H1 (cell line): ENCODE results near the gene DCK.

Experiments used
- CREB1 ChIP-seq: IDR thresholded peaks from 2 replicates; pipeline ENCODE4 v1.6.1; 2012; ENCODE audit warnings: inconsistent platforms
- GTF2F1 ChIP-seq: IDR thresholded peaks from 2 replicates; pipeline ENCODE4 v1.6.1; 2012; ENCODE audit warnings: low read depth, low read length, improper control_type of control experiment, borderline replicate concordance
- KDM4A ChIP-seq: IDR thresholded peaks from one replicate; pipeline ENCODE4 v1.7.1; 2012; ENCODE audit warnings: low read depth, mild to moderate bottlenecking, moderate library complexity, low read length, inconsistent platforms; ENCODE audit not compliant: severe bottlenecking
- POLR2A ChIP-seq, 2 experiments: IDR thresholded peaks; 1 replicate in 1 of 2; 2 replicates in 1 of 2; pipeline ENCODE4 v1.6.1; 2011; ENCODE audit warnings: low read depth in 2 of 2, low read length in 2 of 2, mild to moderate bottlenecking in 2 of 2; ENCODE audit errors: control extremely low read depth in 1 of 2
- POLR2AphosphoS5 ChIP-seq: IDR thresholded peaks from 2 replicates; pipeline ENCODE4 v1.6.1; 2011; ENCODE audit warnings: low read depth, low read length
- SIRT6 ChIP-seq: IDR thresholded peaks from one replicate; pipeline ENCODE4 v1.7.1; 2012; ENCODE audit warnings: low read length, inconsistent platforms
- SIX5 ChIP-seq: IDR thresholded peaks from 2 replicates; pipeline ENCODE4 v1.6.1; 2011; ENCODE audit warnings: mild to moderate bottlenecking, low read depth, low read length
- SP1 ChIP-seq: IDR thresholded peaks from 2 replicates; pipeline ENCODE4 v1.6.1; 2011; ENCODE audit warnings: low read depth, low read length
- TAF7 ChIP-seq: optimal IDR thresholded peaks from 2 replicates; pipeline ENCODE3; 2011; ENCODE audit warnings: low read depth, mild to moderate bottlenecking, inconsistent platforms, low read length, moderate library complexity, borderline replicate concordance
- TEAD4 ChIP-seq: IDR thresholded peaks from 2 replicates; pipeline ENCODE4 v1.6.1; 2012; ENCODE audit warnings: low read depth, low read length, inconsistent platforms, mixed read lengths
- TF ChIP-seq, protein P1 (sequence below), 3 experiments: IDR thresholded peaks; 1 replicate in 2 of 3; 2 replicates in 1 of 3; pipeline versions ENCODE4 v1.5.1 to v1.6.1; 2011; ENCODE audit warnings: low read length in 3 of 3, mild to moderate bottlenecking in 3 of 3, inconsistent platforms in 2 of 3, low read depth in 1 of 3, moderate library complexity in 1 of 3; ENCODE audit not compliant: insufficient read depth in 1 of 3; ENCODE audit errors: control extremely low read depth in 1 of 3

DNA sequence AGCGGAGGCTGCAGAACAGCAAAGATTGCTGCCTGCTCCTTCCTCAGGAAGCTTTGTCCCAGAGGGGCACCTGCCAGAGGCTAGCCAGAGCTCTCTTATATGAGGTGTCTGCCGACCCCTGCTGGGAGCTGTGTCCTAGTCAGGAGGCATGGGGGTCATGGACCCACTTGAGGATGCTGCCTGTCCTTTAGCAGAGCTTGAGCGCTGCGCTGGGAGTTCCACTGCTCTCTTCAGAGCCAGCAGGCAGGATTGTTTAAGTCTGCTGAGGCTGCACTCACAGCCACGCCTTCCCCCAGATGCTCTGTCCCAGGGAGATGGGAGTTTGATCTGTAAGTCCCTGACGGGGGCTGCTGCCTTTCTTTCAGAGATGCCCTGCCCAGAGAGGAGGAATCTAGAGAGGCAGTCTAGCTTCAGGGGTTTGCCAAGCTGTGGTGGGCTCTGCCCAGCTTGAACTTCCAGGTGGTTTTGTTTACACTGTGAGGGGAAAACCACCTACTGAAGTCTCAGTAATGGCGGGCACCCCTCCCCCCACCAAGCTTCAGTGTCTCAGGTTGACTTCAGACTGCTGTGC, 10.9 kb downstream of the DCK start:
- TF ChIP-seq POLR2A (IDR thresholded peaks at IDR 0.05; ENCODE audit: control extremely low read depth in 1 of 2, low read depth in 2 of 2, low read length in 2 of 2) = no peak
- TF ChIP-seq SIX5 = no peak
- TF ChIP-seq, protein P1, sequence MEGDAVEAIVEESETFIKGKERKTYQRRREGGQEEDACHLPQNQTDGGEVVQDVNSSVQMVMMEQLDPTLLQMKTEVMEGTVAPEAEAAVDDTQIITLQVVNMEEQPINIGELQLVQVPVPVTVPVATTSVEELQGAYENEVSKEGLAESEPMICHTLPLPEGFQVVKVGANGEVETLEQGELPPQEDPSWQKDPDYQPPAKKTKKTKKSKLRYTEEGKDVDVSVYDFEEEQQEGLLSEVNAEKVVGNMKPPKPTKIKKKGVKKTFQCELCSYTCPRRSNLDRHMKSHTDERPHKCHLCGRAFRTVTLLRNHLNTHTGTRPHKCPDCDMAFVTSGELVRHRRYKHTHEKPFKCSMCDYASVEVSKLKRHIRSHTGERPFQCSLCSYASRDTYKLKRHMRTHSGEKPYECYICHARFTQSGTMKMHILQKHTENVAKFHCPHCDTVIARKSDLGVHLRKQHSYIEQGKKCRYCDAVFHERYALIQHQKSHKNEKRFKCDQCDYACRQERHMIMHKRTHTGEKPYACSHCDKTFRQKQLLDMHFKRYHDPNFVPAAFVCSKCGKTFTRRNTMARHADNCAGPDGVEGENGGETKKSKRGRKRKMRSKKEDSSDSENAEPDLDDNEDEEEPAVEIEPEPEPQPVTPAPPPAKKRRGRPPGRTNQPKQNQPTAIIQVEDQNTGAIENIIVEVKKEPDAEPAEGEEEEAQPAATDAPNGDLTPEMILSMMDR (IDR thresholded peaks at IDR 0.05; ENCODE audit: control extremely low read depth in 1 of 3, insufficient read depth in 1 of 3, low read depth in 1 of 3, low read length in 3 of 3) = no peak
- TF ChIP-seq POLR2AphosphoS5 = no peak
- TF ChIP-seq TAF7 = no peak
- TF ChIP-seq TEAD4 = no peak
- TF ChIP-seq KDM4A = no peak
- no peak for TF ChIP-seq GTF2F1
- no peak for TF ChIP-seq SIRT6
- no peak for TF ChIP-seq CREB1
- 0 out of 2 replicates have a peak, but pooled peaks have one; percentile 20 for TF ChIP-seq SP1
